ENCODE measurements around the gene UNCX.

- TF ChIP-seq CTCF (IDR thresholded peaks at IDR 0.05; ENCODE audit: insufficient read depth, low read length, poor library complexity, severe bottlenecking) (no peak), EZH2phosphoT487 (conservative IDR thresholded peaks at IDR 0.05; ENCODE audit: low read length) (no peak)
These were observed 5.8 kb downstream of the UNCX start for GRCh38 chr7:1238450-1238882.
